SK-N-SH (cell line): ENCODE results near the gene MEIS2. TPM values are rescaled to one million over a fixed set of nuclear protein-coding genes. Genes with fewer than 3 reads are reported as not detected.

Experiments
- CTCF ChIA-PET: fragments of 300-600, 350-600 bp; formaldehyde crosslinking; extraction: SDS; loops from one replicate; lab custom pipeline; 2021; lab: Yijun Ruan, JAX
- POLR2A ChIA-PET: fragments of 350-600 bp; sonication (Branson Sonifier 250); formaldehyde crosslinking; extraction: SDS; loops from one replicate; lab custom pipeline; 2020; ENCODE audit warnings: antibody characterized with exemption, inconsistent platforms; lab: Yijun Ruan, JAX
- DNase-seq: peaks from one replicate; pipeline ENCODE4 v3.0.0; 2012
- H2AFZ ChIP-seq: fragments of 200-600 bp; sonication (generic); 2 replicates; pipeline ENCODE4 v1.8.1; 2016; ENCODE audit warnings: antibody characterized with exemption, mild to moderate bottlenecking, low read depth
- H3F3A ChIP-seq: fragments of 200-600 bp; sonication (generic); replicated peaks from 2 replicates; pipeline ENCODE3; 2016; ENCODE audit warnings: antibody characterized with exemption, mild to moderate bottlenecking; ENCODE audit not compliant: insufficient read depth
- H3K27ac ChIP-seq, 2 experiments: fragments of 200-500 bp in 1 of 2; fragments of 200-600 bp in 1 of 2; sonication (Bioruptor generic) in 1 of 2; sonication (generic), shearing (Covaris generic) in 1 of 2; 2 replicates each; pipeline versions ENCODE4 v1.5.1 to v1.6.1; 2014 to 2016; ENCODE audit warnings: low read depth in 2 of 2, inconsistent platforms in 1 of 2, low read length in 1 of 2, mild to moderate bottlenecking in 1 of 2, mixed read lengths in 1 of 2
- H3K27me3 ChIP-seq: fragments of 200-600 bp; sonication (generic), shearing (Covaris generic); 2 replicates; pipeline ENCODE4 v1.6.1; 2016; ENCODE audit warnings: mixed run types; ENCODE audit not compliant: insufficient read depth
- H3K36me3 ChIP-seq, 2 experiments: fragments of 200-500 bp in 1 of 2; fragments of 200-600 bp in 1 of 2; sonication (Bioruptor generic) in 1 of 2; sonication (generic) in 1 of 2; replicated peaks in 1 of 2; 2 replicates each; pipeline versions ENCODE3 to v1.5.1; 2014 to 2016; ENCODE audit warnings: low read length in 1 of 2, mild to moderate bottlenecking in 1 of 2; ENCODE audit not compliant: insufficient read depth in 2 of 2, control insufficient read depth in 1 of 2
- H3K4me1 ChIP-seq, 2 experiments: fragments of 200-500 bp in 1 of 2; fragments of 200-600 bp in 1 of 2; sonication (Bioruptor generic) in 1 of 2; sonication (generic), shearing (Covaris generic) in 1 of 2; 2 replicates each; pipeline versions ENCODE4 v1.5.1 to v1.6.1; 2014 to 2016; ENCODE audit warnings: low read depth in 1 of 2, low read length in 1 of 2, mixed run types in 1 of 2; ENCODE audit not compliant: insufficient read depth in 2 of 2, control insufficient read depth in 1 of 2
- H3K4me2 ChIP-seq: fragments of 200-600 bp; sonication (generic), shearing (Covaris generic); 2 replicates; pipeline ENCODE4 v1.6.1; 2017; ENCODE audit warnings: mixed run types
- H3K4me3 ChIP-seq, 2 experiments: fragments of 200-500 bp in 1 of 2; fragments of 200-600 bp in 1 of 2; sonication (Bioruptor generic) in 1 of 2; sonication (generic), shearing (Covaris generic) in 1 of 2; 2 replicates each; pipeline versions ENCODE4 v1.5.1 to v1.8.1; 2014 to 2016; ENCODE audit warnings: low read depth in 2 of 2, inconsistent platforms in 1 of 2, low read length in 1 of 2, mild to moderate bottlenecking in 1 of 2, mixed read lengths in 1 of 2, moderate library complexity in 1 of 2
- H3K79me2 ChIP-seq: fragments of 200-600 bp; sonication (generic); 2 replicates; pipeline ENCODE4 v1.8.1; 2017; ENCODE audit warnings: mild to moderate bottlenecking; ENCODE audit not compliant: insufficient read depth
- H3K9ac ChIP-seq: fragments of 200-600 bp; sonication (generic); 2 replicates; pipeline ENCODE4 v1.6.1; 2017; ENCODE audit warnings: mixed run types
- H3K9me2 ChIP-seq: fragments of 200-600 bp; sonication (generic); 2 replicates; pipeline ENCODE4 v1.6.1; 2017; ENCODE audit warnings: mixed run types
- H3K9me3 ChIP-seq: fragments of 200-600 bp; sonication (generic); 2 replicates; pipeline ENCODE4 v1.6.1; 2017; ENCODE audit warnings: mixed run types, mild to moderate bottlenecking, moderate library complexity
- H4K20me1 ChIP-seq: fragments of 200-600 bp; sonication (generic); 2 replicates; pipeline ENCODE4 v1.6.1; 2017; ENCODE audit warnings: mild to moderate bottlenecking, mixed run types; ENCODE audit not compliant: insufficient read depth
- ELF1 ChIP-seq: IDR thresholded peaks from 2 replicates; pipeline ENCODE4 v1.4.0; 2012
- EZH2phosphoT487 ChIP-seq: fragments of 200-600 bp; sonication (generic); IDR thresholded peaks from 2 replicates; pipeline ENCODE4 v1.6.1; 2017; ENCODE audit warnings: low read depth, mixed run types, mild to moderate bottlenecking, antibody characterized with exemption, moderate library complexity, borderline replicate concordance
- FOXM1 ChIP-seq: IDR thresholded peaks from 2 replicates; pipeline ENCODE4 v1.4.0; 2012; ENCODE audit warnings: low read depth, mild to moderate bottlenecking
- JUND ChIP-seq: IDR thresholded peaks from 2 replicates; pipeline ENCODE4 v1.4.0; 2012
- MEF2A ChIP-seq: IDR thresholded peaks from 2 replicates; pipeline ENCODE4 v1.4.0; 2012; ENCODE audit warnings: low read depth, borderline replicate concordance
- MXI1 ChIP-seq: IDR thresholded peaks from 2 replicates; pipeline ENCODE4 v1.6.1; 2012; ENCODE audit warnings: mild to moderate bottlenecking, low read depth, low read length, improper control_type of control experiment
- NFIC ChIP-seq: IDR thresholded peaks from 2 replicates; pipeline ENCODE4 v1.4.0; 2012; ENCODE audit warnings: borderline replicate concordance
- NRF1 ChIP-seq: IDR thresholded peaks from 2 replicates; pipeline ENCODE4 v1.6.1; 2012; ENCODE audit warnings: low read depth, mild to moderate bottlenecking, low read length
- RFX5 ChIP-seq: IDR thresholded peaks from 2 replicates; pipeline ENCODE4 v1.6.1; 2012; ENCODE audit warnings: mild to moderate bottlenecking, improper control_type of control experiment, low read length
- RXRA ChIP-seq: IDR thresholded peaks from 2 replicates; pipeline ENCODE4 v1.4.0; 2012; ENCODE audit warnings: low read depth, mild to moderate bottlenecking, borderline replicate concordance
- TEAD4 ChIP-seq: IDR thresholded peaks from 2 replicates; pipeline ENCODE4 v1.4.0; 2012; ENCODE audit warnings: mild to moderate bottlenecking, borderline replicate concordance; ENCODE audit not compliant: insufficient read depth
- WGBS: methylation state at CpG from one replicate; pipeline ENCODE4 v1.1.6; 2017; ENCODE audit warnings: low lambda C conversion rate; 5-methylcytosine and 5-hydroxymethylcytosine counted together
- polyA plus RNA-seq, 3 experiments: library from polyadenylated mRNA; depleted of rRNA; stranded (reverse); fragments of >200 nt; gene quantifications; 2 replicates each; pipeline ENCODE4 v1.2.3, GENCODE V29; 2012
- TF ChIP-seq, protein P1 (sequence below): IDR thresholded peaks from 2 replicates; pipeline ENCODE4 v1.4.0; 2012; ENCODE audit warnings: low read depth, borderline replicate concordance
- TF ChIP-seq, protein P2 (sequence below): IDR thresholded peaks from 2 replicates; pipeline ENCODE4 v1.4.0; 2012; ENCODE audit warnings: low read depth, borderline replicate concordance
- TF ChIP-seq, protein P3 (sequence below): IDR thresholded peaks from 2 replicates; pipeline ENCODE4 v1.6.1; 2012; ENCODE audit warnings: mild to moderate bottlenecking, low read depth, low read length, moderate library complexity
- TF ChIP-seq, protein P4 (sequence below): fragments of 150-350 bp; IDR thresholded peaks from 2 replicates; pipeline ENCODE4 v1.6.1; 2017; ENCODE audit warnings: antibody characterized with exemption, low read length, low read depth, borderline replicate concordance

MEIS2 gene
- polyA plus RNA-seq, 1 of the 3 experiments (the other 2 are of a cell fraction) = 146 TPM

DNA sequence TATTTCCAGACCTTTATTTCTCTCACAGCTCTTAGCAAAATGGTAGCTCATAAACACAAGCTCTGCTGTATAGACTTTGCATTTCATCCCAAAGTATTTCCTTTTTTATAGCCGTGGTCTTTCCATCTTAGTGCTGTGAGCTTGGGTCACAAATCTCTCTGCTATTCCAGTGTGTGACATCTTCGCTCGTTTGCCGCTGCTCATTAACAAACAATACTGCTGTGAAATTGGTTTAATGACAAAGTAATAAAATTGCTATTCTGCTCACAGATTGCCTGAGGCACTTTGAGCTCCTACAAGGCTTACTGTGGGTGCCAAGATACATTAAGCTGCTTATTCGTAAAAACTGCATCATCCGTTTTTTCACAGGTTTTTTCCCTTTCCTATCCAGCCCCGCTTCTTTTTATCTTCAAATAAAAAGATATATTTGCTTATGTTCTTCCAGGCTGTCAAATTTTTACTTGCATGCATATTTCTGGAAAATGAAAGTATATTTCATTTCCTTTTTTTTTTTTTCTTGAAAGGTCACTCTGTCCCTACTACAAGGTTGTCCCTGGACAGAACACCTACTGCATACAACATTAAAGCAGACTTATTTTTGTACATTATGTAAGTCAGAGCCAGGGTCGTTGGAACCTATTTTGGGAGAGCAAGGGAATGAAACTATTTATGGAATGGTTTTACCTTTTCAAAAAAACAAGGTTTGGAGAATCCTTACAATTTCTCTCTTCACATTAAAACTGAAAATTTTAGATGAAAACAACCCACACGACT, 174.5 kb downstream of the MEIS2 start:
- H3K27ac ChIP-seq = peak overlapping the region in 1 of 2 experiments; percentile 29; a peak in 2 of 4 replicates
- no peaks in the 10 kb centered on the region for H3K27me3 ChIP-seq
- peaks cover 72 to 92% of the 10 kb centered on the region in 2 experiments for H3K36me3 ChIP-seq
- ChIA-PET CTCF (no interaction called here), POLR2A (no interaction called here)
- H3F3A ChIP-seq = peaks cover 8% of the 10 kb centered on the region
- H3K9ac ChIP-seq = no peak overlapping the region
- 71% methylated on average over 9 of the region's 9 CpGs for WGBS
- peaks cover 86% of the 10 kb centered on the region for H3K79me2 ChIP-seq
- no peaks in the 10 kb centered on the region for H3K9me2 ChIP-seq
- H3K4me1 ChIP-seq = peaks cover 9 to 36% of the 10 kb centered on the region in 2 experiments; a peak in 3 of 4 replicates
- TF ChIP-seq EZH2phosphoT487 (no peak), TEAD4 (no peak), FOXM1 (no peak), MXI1 (no peak)
- TF ChIP-seq, protein P1, sequence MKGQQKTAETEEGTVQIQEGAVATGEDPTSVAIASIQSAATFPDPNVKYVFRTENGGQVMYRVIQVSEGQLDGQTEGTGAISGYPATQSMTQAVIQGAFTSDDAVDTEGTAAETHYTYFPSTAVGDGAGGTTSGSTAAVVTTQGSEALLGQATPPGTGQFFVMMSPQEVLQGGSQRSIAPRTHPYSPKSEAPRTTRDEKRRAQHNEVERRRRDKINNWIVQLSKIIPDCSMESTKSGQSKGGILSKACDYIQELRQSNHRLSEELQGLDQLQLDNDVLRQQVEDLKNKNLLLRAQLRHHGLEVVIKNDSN = no peak
- TF ChIP-seq, protein P2, sequence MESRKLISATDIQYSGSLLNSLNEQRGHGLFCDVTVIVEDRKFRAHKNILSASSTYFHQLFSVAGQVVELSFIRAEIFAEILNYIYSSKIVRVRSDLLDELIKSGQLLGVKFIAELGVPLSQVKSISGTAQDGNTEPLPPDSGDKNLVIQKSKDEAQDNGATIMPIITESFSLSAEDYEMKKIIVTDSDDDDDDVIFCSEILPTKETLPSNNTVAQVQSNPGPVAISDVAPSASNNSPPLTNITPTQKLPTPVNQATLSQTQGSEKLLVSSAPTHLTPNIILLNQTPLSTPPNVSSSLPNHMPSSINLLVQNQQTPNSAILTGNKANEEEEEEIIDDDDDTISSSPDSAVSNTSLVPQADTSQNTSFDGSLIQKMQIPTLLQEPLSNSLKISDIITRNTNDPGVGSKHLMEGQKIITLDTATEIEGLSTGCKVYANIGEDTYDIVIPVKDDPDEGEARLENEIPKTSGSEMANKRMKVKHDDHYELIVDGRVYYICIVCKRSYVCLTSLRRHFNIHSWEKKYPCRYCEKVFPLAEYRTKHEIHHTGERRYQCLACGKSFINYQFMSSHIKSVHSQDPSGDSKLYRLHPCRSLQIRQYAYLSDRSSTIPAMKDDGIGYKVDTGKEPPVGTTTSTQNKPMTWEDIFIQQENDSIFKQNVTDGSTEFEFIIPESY = no peak
- TF ChIP-seq, protein P3, sequence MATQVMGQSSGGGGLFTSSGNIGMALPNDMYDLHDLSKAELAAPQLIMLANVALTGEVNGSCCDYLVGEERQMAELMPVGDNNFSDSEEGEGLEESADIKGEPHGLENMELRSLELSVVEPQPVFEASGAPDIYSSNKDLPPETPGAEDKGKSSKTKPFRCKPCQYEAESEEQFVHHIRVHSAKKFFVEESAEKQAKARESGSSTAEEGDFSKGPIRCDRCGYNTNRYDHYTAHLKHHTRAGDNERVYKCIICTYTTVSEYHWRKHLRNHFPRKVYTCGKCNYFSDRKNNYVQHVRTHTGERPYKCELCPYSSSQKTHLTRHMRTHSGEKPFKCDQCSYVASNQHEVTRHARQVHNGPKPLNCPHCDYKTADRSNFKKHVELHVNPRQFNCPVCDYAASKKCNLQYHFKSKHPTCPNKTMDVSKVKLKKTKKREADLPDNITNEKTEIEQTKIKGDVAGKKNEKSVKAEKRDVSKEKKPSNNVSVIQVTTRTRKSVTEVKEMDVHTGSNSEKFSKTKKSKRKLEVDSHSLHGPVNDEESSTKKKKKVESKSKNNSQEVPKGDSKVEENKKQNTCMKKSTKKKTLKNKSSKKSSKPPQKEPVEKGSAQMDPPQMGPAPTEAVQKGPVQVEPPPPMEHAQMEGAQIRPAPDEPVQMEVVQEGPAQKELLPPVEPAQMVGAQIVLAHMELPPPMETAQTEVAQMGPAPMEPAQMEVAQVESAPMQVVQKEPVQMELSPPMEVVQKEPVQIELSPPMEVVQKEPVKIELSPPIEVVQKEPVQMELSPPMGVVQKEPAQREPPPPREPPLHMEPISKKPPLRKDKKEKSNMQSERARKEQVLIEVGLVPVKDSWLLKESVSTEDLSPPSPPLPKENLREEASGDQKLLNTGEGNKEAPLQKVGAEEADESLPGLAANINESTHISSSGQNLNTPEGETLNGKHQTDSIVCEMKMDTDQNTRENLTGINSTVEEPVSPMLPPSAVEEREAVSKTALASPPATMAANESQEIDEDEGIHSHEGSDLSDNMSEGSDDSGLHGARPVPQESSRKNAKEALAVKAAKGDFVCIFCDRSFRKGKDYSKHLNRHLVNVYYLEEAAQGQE = no peak
- no peak overlapping the region for H2AFZ ChIP-seq
- peaks cover 16% of the 10 kb centered on the region; the same call in 1 of the 2 replicates for H4K20me1 ChIP-seq
- H3K4me2 ChIP-seq = no peak overlapping the region
- no peaks in the 10 kb centered on the region for H3K9me3 ChIP-seq
- no peak for DNase-seq
- no peak overlapping the region for H3K4me3 ChIP-seq

DNA sequence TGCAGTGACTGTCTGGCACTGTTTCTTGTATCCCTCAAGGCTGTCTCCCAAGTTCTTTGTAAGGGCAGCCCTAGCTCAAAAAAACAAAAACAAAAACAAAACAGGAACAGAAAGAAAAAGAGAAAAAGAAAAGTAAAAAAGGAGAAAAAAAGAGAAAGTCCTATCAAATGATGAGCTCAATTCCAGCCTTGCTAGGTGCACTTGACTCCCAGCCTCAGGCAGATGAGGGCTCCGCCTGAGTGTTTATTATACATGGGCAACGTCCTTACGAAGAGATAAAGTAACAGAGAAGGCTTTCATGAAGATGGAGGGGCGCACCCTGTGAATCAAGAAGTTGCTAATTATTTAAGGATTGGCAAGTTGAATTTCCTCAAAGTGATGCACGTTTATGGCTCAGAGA, 175.3 kb downstream of the MEIS2 start:
- Histone ChIP-seq H3K36me3 (peaks cover 73 to 91% of the 10 kb centered on the region in 2 experiments), H3K9ac (no peak overlapping the region), H4K20me1 (peaks cover 16% of the 10 kb centered on the region; the same call in 1 of the 2 replicates), H3K9me2 (no peaks in the 10 kb centered on the region), H3K9me3 (no peaks in the 10 kb centered on the region), H3F3A (peaks cover 8% of the 10 kb centered on the region), H3K27me3 (no peaks in the 10 kb centered on the region), H3K4me2 (no peak overlapping the region), H2AFZ (no peak overlapping the region), H3K4me1 (peaks cover 9 to 36% of the 10 kb centered on the region in 2 experiments; a peak in 3 of 4 replicates), H3K27ac (peak overlapping the region in 1 of 2 experiments; percentile 29; a peak in 2 of 4 replicates), H3K4me3 (no peak overlapping the region), H3K79me2 (peaks cover 83% of the 10 kb centered on the region)
- POLR2A ChIA-PET = no interaction called here
- 94% methylated on average over 5 of the region's 5 CpGs for WGBS
- CTCF ChIA-PET = no interaction called here
- no peak for DNase-seq
- TF ChIP-seq, protein P4, sequence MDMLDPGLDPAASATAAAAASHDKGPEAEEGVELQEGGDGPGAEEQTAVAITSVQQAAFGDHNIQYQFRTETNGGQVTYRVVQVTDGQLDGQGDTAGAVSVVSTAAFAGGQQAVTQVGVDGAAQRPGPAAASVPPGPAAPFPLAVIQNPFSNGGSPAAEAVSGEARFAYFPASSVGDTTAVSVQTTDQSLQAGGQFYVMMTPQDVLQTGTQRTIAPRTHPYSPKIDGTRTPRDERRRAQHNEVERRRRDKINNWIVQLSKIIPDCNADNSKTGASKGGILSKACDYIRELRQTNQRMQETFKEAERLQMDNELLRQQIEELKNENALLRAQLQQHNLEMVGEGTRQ = no peak
- TF ChIP-seq RXRA (no peak), RFX5 (no peak), JUND (no peak), MEF2A (no peak), NRF1 (no peak), ELF1 (no peak), NFIC (no peak), EZH2phosphoT487 (no peak), MXI1 (no peak)
